SH-SY5Y (cell line): ENCODE measurements around the gene ANXA8L1.
"Not testable (repeated sequence)": the region's sequence is repeated elsewhere in the genome, so short reads cannot be mapped to it uniquely, and the experiment has no call there.

Experiments
- GATA2 ChIP-seq: IDR thresholded peaks from 2 replicates; pipeline ENCODE4 v1.6.1; 2011; ENCODE audit warnings: mild to moderate bottlenecking, low read depth, low read length
- GATA3 ChIP-seq: IDR thresholded peaks from 2 replicates; pipeline ENCODE4 v1.6.1; 2011; ENCODE audit warnings: low read depth, mild to moderate bottlenecking, low read length, moderate library complexity

Gene ANXA8L1, protein sequence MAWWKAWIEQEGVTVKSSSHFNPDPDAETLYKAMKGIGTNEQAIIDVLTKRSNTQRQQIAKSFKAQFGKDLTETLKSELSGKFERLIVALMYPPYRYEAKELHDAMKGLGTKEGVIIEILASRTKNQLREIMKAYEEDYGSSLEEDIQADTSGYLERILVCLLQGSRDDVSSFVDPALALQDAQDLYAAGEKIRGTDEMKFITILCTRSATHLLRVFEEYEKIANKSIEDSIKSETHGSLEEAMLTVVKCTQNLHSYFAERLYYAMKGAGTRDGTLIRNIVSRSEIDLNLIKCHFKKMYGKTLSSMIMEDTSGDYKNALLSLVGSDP

GRCh38 chr10:46375406-46375805 is at the start of gene ANXA8L1:
Gene ANXA8L1 (plus strand): TSS chr10:46375776. CDS start chr10:46375852, 76 bp downstream.
- TF ChIP-seq GATA3, GATA2: not testable (repeated sequence)

- TF ChIP-seq GATA2 (no peak), GATA3 (no peak)
Measured at GRCh38 chr10:46326066-46326465, 49.5 kb upstream of the ANXA8L1 start.

DNA sequence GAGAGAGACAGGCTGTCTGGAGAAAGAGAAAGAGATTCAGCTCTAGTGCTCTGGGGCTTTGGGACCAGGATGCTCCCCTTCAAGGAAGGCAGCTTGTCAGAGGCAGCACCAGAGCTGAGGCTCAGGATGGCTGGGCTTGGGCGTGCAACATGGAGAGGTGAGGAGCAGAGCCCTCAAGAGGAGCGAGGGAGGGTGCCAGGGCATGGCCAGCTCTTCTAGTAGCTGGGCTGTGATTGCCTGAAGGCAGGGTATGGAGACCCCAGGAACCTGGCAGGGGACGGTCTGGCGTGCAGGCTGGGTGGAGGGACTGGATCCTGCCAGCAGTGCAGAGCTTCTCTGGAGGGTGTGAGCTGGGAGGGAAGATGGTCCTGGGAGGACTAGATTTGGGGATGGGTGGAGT is 48.6 kb upstream of the ANXA8L1 start:
- no peak for TF ChIP-seq GATA3
- no peak for TF ChIP-seq GATA2

GRCh38 chr10:46327685-46328084 is 47.9 kb upstream of the ANXA8L1 start:
- TF ChIP-seq GATA3 (no peak), GATA2 (no peak)

GRCh38 chr10:46328853-46329689 is 46.5 kb upstream of the ANXA8L1 start:
- TF ChIP-seq GATA2 (no peak), GATA3 (no peak)

- TF ChIP-seq GATA2: no peak
- no peak for TF ChIP-seq GATA3
Measured at GRCh38 chr10:46329690-46330016, 45.9 kb upstream of the ANXA8L1 start.

GRCh38 chr10:46330894-46331293 is 44.7 kb upstream of the ANXA8L1 start:
- TF ChIP-seq GATA2 (no peak), GATA3 (no peak)
